Right cardiac atrium (tissue), 5 donors: ENCODE results near the gene ASCC1. TPM values are rescaled to one million over a fixed set of nuclear protein-coding genes. Genes with fewer than 3 reads are reported as not detected.
A peak's percentile ranks its signal among the peaks of the same experiment; 100 is the strongest.

ENCODE experiments used
- ATAC-seq, 2 donors: fragments of 200-7000 bp; cut with Tn5 transposase; one replicate each; pipeline versions ENCODE4 v1.8.0 to v1.9.1; 2020; ENCODE audit warnings: moderate library complexity in 2 of 2, mild to moderate bottlenecking in 1 of 2
- DNase-seq, 3 donors: peaks; one replicate each; pipeline ENCODE4 v3.0.0-alpha.2; 2020
- H3K27ac ChIP-seq: one replicate; pipeline ENCODE4 v1.5.1; 2013; ENCODE audit warnings: mild to moderate bottlenecking, low read length, control low read depth, moderate library complexity
- H3K27me3 ChIP-seq: one replicate; pipeline ENCODE4 v1.6.1; 2013; ENCODE audit not compliant: control insufficient read depth, insufficient read depth
- H3K4me1 ChIP-seq: one replicate; pipeline ENCODE4 v1.6.1; 2013; ENCODE audit warnings: low read length; ENCODE audit not compliant: control insufficient read depth, insufficient read depth
- H3K4me3 ChIP-seq: one replicate; pipeline ENCODE4 v1.5.1; 2013; ENCODE audit warnings: low read length, control low read depth
- H3K9me3 ChIP-seq: one replicate; pipeline ENCODE4 v1.6.1; 2013; ENCODE audit warnings: low read length; ENCODE audit not compliant: control insufficient read depth
- WGBS: extraction: QIAGEN DNeasy Blood & Tissue Kit; methylation state at CpG from one replicate; pipeline ENCODE4 v1.1.7; 2013; 5-methylcytosine and 5-hydroxymethylcytosine counted together
- intact Hi-C, 4 donors: fragments of 100-400 bp; cut with DNase I; formaldehyde crosslinking; loops; one replicate each; pipeline versions ENCODE4 v1.11.0 to v1.14.0; 2022 to 2023
- polyA plus RNA-seq: library from polyadenylated mRNA; stranded (reverse); fragments of 200-250 nt; gene quantifications from one replicate; pipeline ENCODE4 v1.2.3, GENCODE V29; 2013
- total RNA-seq, 4 donors: library from RNA; stranded (reverse); fragmentation: NEBNext Ultra II Directional; extraction: Animal tissue kit (Norgen Biotek cat#: 25700); gene quantifications; one replicate each; pipeline ENCODE4 v1.2.1, GENCODE V29; 2021
- donor health status: healthy with polysubstance abuse.
- donor health status: DM: no; HTN: yes; CAD: no.
- donor health status: DM: no; HTN: no; CAD: no.
- donor health status: DM: no; HTN: yes; CAD: no; lungs with severe emphysema.
- donor health status: DM: yes; HTN: yes; CAD: no.

The ASCC1 gene
- total and polyA plus RNA-seq, 5 donors: 26.0 to 37.9 (median 31.6) TPM

GRCh38 chr10:72061930-72062329 lies 154.1 kb downstream of the ASCC1 start:
- no peaks in the 10 kb centered on the region for H3K4me1 ChIP-seq
- intact Hi-C loops: no loop called here
- ATAC-seq: no peak
- 92% methylated on average over 9 of the region's 9 CpGs for WGBS
- no peak overlapping the region for H3K4me3 ChIP-seq
- H3K27ac ChIP-seq: no peak overlapping the region
- H3K9me3 ChIP-seq: no peaks in the 10 kb centered on the region
- no peaks in the 10 kb centered on the region for H3K27me3 ChIP-seq
- DNase-seq: no peak

GRCh38 chr10:72061491-72061890 lies 154.6 kb downstream of the ASCC1 start:
- intact Hi-C loops: no loop called here
- ATAC-seq: no peak
- 86% methylated on average over 5 of the region's 5 CpGs for WGBS

GRCh38 chr10:72059843-72060822 lies 155.9 kb downstream of the ASCC1 start:
- H3K27me3 ChIP-seq: no peaks in the 10 kb centered on the region
- 78% methylated on average over 19 of the region's 19 CpGs for WGBS
- ATAC-seq (no peak), DNase-seq (peak in 1 of 3 donors; percentile 22)
- no peaks in the 10 kb centered on the region for H3K9me3 ChIP-seq
- H3K4me1 ChIP-seq: no peaks in the 10 kb centered on the region
- H3K27ac ChIP-seq: no peak overlapping the region
- H3K4me3 ChIP-seq: no peak overlapping the region
- intact Hi-C loops: no loop called here

More at GRCh38 chr10:72061491-72061890, 154.6 kb downstream of the ASCC1 start:
- H3K27ac ChIP-seq: no peak overlapping the region
- no peaks in the 10 kb centered on the region for H3K4me1 ChIP-seq
- no peaks in the 10 kb centered on the region for H3K9me3 ChIP-seq
- DNase-seq: no peak
- H3K27me3 ChIP-seq: no peaks in the 10 kb centered on the region
- no peak overlapping the region for H3K4me3 ChIP-seq

GRCh38 chr10:72058989-72059842 lies 156.9 kb downstream of the ASCC1 start:
- WGBS: 48% methylated on average over 21 of the region's 21 CpGs
- no peak overlapping the region for H3K27ac ChIP-seq
- intact Hi-C loops: no loop called here
- ATAC-seq: peak in 1 of 2 donors; percentile 48
- H3K27me3 ChIP-seq: no peaks in the 10 kb centered on the region
- no peaks in the 10 kb centered on the region for H3K9me3 ChIP-seq
- H3K4me1 ChIP-seq: no peaks in the 10 kb centered on the region
- H3K4me3 ChIP-seq: no peak overlapping the region
- DNase-seq: peak in 1 of 3 donors; percentile 55

GRCh38 chr10:72058347-72058898 lies 157.7 kb downstream of the ASCC1 start:
- no peaks in the 10 kb centered on the region for H3K9me3 ChIP-seq
- ATAC-seq (peak in 1 of 2 donors; percentile 24), DNase-seq (no peak)
- H3K4me1 ChIP-seq: no peaks in the 10 kb centered on the region
- 78% methylated on average over 12 of the region's 12 CpGs for WGBS
- intact Hi-C loops: no loop called here
- H3K27ac ChIP-seq: no peak overlapping the region
- H3K27me3 ChIP-seq: no peaks in the 10 kb centered on the region
- H3K4me3 ChIP-seq: no peak overlapping the region

- H3K9me3 ChIP-seq: no peaks in the 10 kb centered on the region
- 88% methylated on average over 25 of the region's 25 CpGs for WGBS
- H3K4me3 ChIP-seq: no peak overlapping the region
- no peak for ATAC-seq
- no peak overlapping the region for H3K27ac ChIP-seq
- H3K4me1 ChIP-seq: no peaks in the 10 kb centered on the region
- H3K27me3 ChIP-seq: no peaks in the 10 kb centered on the region
- intact Hi-C loops: no loop called here
- peak in 1 of 3 donors; percentile 53 for DNase-seq
These were observed 158.9 kb downstream of the ASCC1 start for GRCh38 chr10:72056932-72057751.

- WGBS: 84% methylated on average over 5 of the region's 5 CpGs
- H3K27ac ChIP-seq: no peak overlapping the region
- no peaks in the 10 kb centered on the region for H3K27me3 ChIP-seq
- ATAC-seq (no peak), DNase-seq (peak in 1 of 3 donors; percentile 52)
- H3K4me1 ChIP-seq: no peaks in the 10 kb centered on the region
- intact Hi-C loops: no loop called here
- H3K4me3 ChIP-seq: no peak overlapping the region
- no peaks in the 10 kb centered on the region for H3K9me3 ChIP-seq
These were observed 160.0 kb downstream of the ASCC1 start for GRCh38 chr10:72056113-72056512.

GRCh38 chr10:72053690-72054089 lies 162.4 kb downstream of the ASCC1 start:
- WGBS: 90% methylated on average over 7 of the region's 7 CpGs
- Histone ChIP-seq H3K27me3 (no peaks in the 10 kb centered on the region), H3K4me1 (no peaks in the 10 kb centered on the region), H3K27ac (no peak overlapping the region), H3K9me3 (no peaks in the 10 kb centered on the region), H3K4me3 (no peak overlapping the region)
- ATAC-seq (no peak), DNase-seq (peak in 1 of 3 donors; percentile 16)
- intact Hi-C loops: loop anchor here in 1 of 4 donors (5.0 kb wide), 1 partner anchor 169 kb away; no protein-coding TSS in a partner anchor

GRCh38 chr10:72050873-72051272 lies 165.2 kb downstream of the ASCC1 start:
- H3K27me3 ChIP-seq: no peaks in the 10 kb centered on the region
- H3K9me3 ChIP-seq: no peaks in the 10 kb centered on the region
- intact Hi-C loops: loop anchor here in 1 of 4 donors (5.0 kb wide), 1 partner anchor 171 kb away; no protein-coding TSS in a partner anchor
- H3K4me1 ChIP-seq: no peaks in the 10 kb centered on the region
- DNase-seq (no peak), ATAC-seq (no peak)
- H3K27ac ChIP-seq: no peak overlapping the region
- H3K4me3 ChIP-seq: no peak overlapping the region
- WGBS: 39% methylated on average over 3 of the region's 3 CpGs
